Activated CD8-positive, alpha-beta T cell treated with anti-CD3 and anti-CD28 coated beads for 36 hours (primary cell): ENCODE measurements around the gene TMEM74B. TPM values are rescaled to one million over a fixed set of nuclear protein-coding genes. Genes with fewer than 3 reads are reported as not detected.
A peak's percentile ranks its signal among the peaks of the same experiment; 100 is the strongest.

Experiments used
- ATAC-seq: fragments of 200-7000 bp; cut with Tn5 transposase; one replicate; pipeline ENCODE4 v1.10.0; 2021; ENCODE audit warnings: mild to moderate bottlenecking, moderate library complexity
- CTCF ChIA-PET: fragments of 350-600 bp; sonication (Branson Sonifier 250); formaldehyde crosslinking; loops from one replicate; lab custom pipeline; 2021; ENCODE audit warnings: antibody characterized with exemption; lab: Charles Lee
- POLR2A ChIA-PET: fragments of 350-600 bp; sonication (Branson Sonifier 250); formaldehyde crosslinking; loops from one replicate; lab custom pipeline; 2021; ENCODE audit warnings: antibody characterized with exemption; lab: Charles Lee
- DNase-seq: peaks from one replicate; pipeline ENCODE4 v3.0.0-alpha.2; 2020
- H3K27ac Mint-ChIP-seq: one replicate; pipeline ENCODE4 v1.8.0; 2021; ENCODE audit warnings: mild to moderate bottlenecking, mixed read lengths
- H3K27me3 Mint-ChIP-seq: one replicate; pipeline ENCODE4 v1.8.0; 2021; ENCODE audit warnings: mixed read lengths
- H3K36me3 Mint-ChIP-seq: one replicate; pipeline ENCODE4 v1.8.0; 2021; ENCODE audit warnings: low read depth, mixed read lengths
- H3K4me1 Mint-ChIP-seq: one replicate; pipeline ENCODE4 v1.8.0; 2021; ENCODE audit warnings: low read depth, mixed read lengths
- H3K4me3 Mint-ChIP-seq: one replicate; pipeline ENCODE4 v1.8.0; 2021; ENCODE audit warnings: mild to moderate bottlenecking, moderate library complexity, mixed read lengths
- H3K9me3 Mint-ChIP-seq: one replicate; pipeline ENCODE4 v1.8.0; 2021; ENCODE audit warnings: mixed read lengths
- CTCF ChIP-seq: fragments of 200-600 bp; IDR thresholded peaks from one replicate; pipeline ENCODE4 v1.8.0; 2022; ENCODE audit warnings: antibody characterized with exemption, mild to moderate bottlenecking
- intact Hi-C: fragments of 100-400 bp; cut with micrococcal nuclease; formaldehyde crosslinking; loops from one replicate; pipeline ENCODE4 v1.10.0; 2022
- total RNA-seq, 2 experiments: library from RNA; stranded (reverse); gene quantifications; one replicate each; pipeline ENCODE4 v1.2.3, GENCODE V29; 2021

Gene TMEM74B
- total RNA-seq, 2 experiments from 2014 or later = 1.8 to 2.2 TPM

- peaks cover 19% of the 10 kb centered on the region for H3K4me1 Mint-ChIP-seq
- ATAC-seq (no peak), DNase-seq (no peak)
- CTCF ChIA-PET = interaction anchor here (0.8 kb wide), 1 partner anchor 38 kb away, joined by 3 read pairs; no protein-coding TSS in a partner anchor
- no peak overlapping the region for H3K4me3 Mint-ChIP-seq
- H3K9me3 Mint-ChIP-seq = no peaks in the 10 kb centered on the region
- no peak for TF ChIP-seq CTCF
- POLR2A ChIA-PET = no interaction called here
- intact Hi-C loops = no loop called here
- peaks cover 56% of the 10 kb centered on the region for H3K36me3 Mint-ChIP-seq
- H3K27me3 Mint-ChIP-seq = no peaks in the 10 kb centered on the region
- no peak overlapping the region for H3K27ac Mint-ChIP-seq
Observed at GRCh38 chr20:1146957-1147356, 37.8 kb downstream of the TMEM74B start.

GRCh38 chr20:1144401-1145172 is 40.2 kb downstream of the TMEM74B start:
- H3K27me3 Mint-ChIP-seq = no peaks in the 10 kb centered on the region
- peaks cover 16% of the 10 kb centered on the region for H3K4me1 Mint-ChIP-seq
- intact Hi-C loops = no loop called here
- POLR2A ChIA-PET = no interaction called here
- H3K27ac Mint-ChIP-seq = no peak overlapping the region
- peaks cover 58% of the 10 kb centered on the region for H3K36me3 Mint-ChIP-seq
- DNase-seq (no peak), ATAC-seq (no peak)
- TF ChIP-seq CTCF = no peak
- no peaks in the 10 kb centered on the region for H3K9me3 Mint-ChIP-seq
- CTCF ChIA-PET = interaction anchor here (1.5 kb wide), 1 partner anchor 36 kb away, joined by 6 read pairs; no protein-coding TSS in a partner anchor
- H3K4me3 Mint-ChIP-seq = no peak overlapping the region

- Mint-ChIP-seq H3K36me3 (peaks cover 67% of the 10 kb centered on the region), H3K27me3 (no peaks in the 10 kb centered on the region), H3K4me3 (no peak overlapping the region), H3K27ac (no peak overlapping the region), H3K9me3 (peaks cover 4% of the 10 kb centered on the region), H3K4me1 (peaks cover 18% of the 10 kb centered on the region)
- TF ChIP-seq CTCF = no peak
- ChIA-PET POLR2A (no interaction called here), CTCF (no interaction called here)
- DNase-seq (no peak), ATAC-seq (no peak)
- intact Hi-C loops = no loop called here
Observed at GRCh38 chr20:1137236-1137635, 47.5 kb downstream of the TMEM74B start.

GRCh38 chr20:1134836-1135235 is 49.9 kb downstream of the TMEM74B start:
- DNase-seq (no peak), ATAC-seq (no peak)
- Mint-ChIP-seq H3K4me3 (no peak overlapping the region), H3K9me3 (peaks cover 4% of the 10 kb centered on the region), H3K27ac (peak overlapping the region; percentile 5), H3K4me1 (peaks cover 28% of the 10 kb centered on the region), H3K27me3 (no peaks in the 10 kb centered on the region), H3K36me3 (peaks cover 75% of the 10 kb centered on the region)
- intact Hi-C loops = no loop called here
- POLR2A ChIA-PET = interaction anchor here (1.1 kb wide), 1 partner anchor 17 kb away, joined by 4 read pairs; the partner anchor contains the start of gene PSMF1
- CTCF ChIA-PET = interaction anchor here (0.6 kb wide), 1 partner anchor 10 kb away, joined by 3 read pairs; no protein-coding TSS in a partner anchor
- TF ChIP-seq CTCF = no peak

- ChIA-PET POLR2A (interaction anchor here (1.1 kb wide), 1 partner anchor 16 kb away, joined by 4 read pairs; the partner anchor contains the start of gene PSMF1), CTCF (interaction anchor here (0.6 kb wide), 1 partner anchor 10 kb away, joined by 3 read pairs; no protein-coding TSS in a partner anchor)
- H3K4me1 Mint-ChIP-seq = peaks cover 28% of the 10 kb centered on the region
- H3K4me3 Mint-ChIP-seq = no peak overlapping the region
- H3K27ac Mint-ChIP-seq = peak overlapping the region; percentile 5
- H3K9me3 Mint-ChIP-seq = peaks cover 4% of the 10 kb centered on the region
- DNase-seq (peak; percentile 26), ATAC-seq (peak; percentile 51)
- H3K36me3 Mint-ChIP-seq = peaks cover 77% of the 10 kb centered on the region
- H3K27me3 Mint-ChIP-seq = no peaks in the 10 kb centered on the region
- intact Hi-C loops = no loop called here
- no peak for TF ChIP-seq CTCF
Observed at GRCh38 chr20:1134355-1134754, 50.4 kb downstream of the TMEM74B start.
